GM19025 (cell line): ENCODE data around the gene IFT27.

ENCODE experiments used
- ATAC-seq: cut with Tn5 transposase; IDR thresholded peaks from one replicate; pipeline ENCODE4 v1.9.1; 2021; ENCODE audit warnings: mild to moderate bottlenecking, low read depth, moderate library complexity; ENCODE audit not compliant: unreplicated experiment

Gene IFT27

DNA sequence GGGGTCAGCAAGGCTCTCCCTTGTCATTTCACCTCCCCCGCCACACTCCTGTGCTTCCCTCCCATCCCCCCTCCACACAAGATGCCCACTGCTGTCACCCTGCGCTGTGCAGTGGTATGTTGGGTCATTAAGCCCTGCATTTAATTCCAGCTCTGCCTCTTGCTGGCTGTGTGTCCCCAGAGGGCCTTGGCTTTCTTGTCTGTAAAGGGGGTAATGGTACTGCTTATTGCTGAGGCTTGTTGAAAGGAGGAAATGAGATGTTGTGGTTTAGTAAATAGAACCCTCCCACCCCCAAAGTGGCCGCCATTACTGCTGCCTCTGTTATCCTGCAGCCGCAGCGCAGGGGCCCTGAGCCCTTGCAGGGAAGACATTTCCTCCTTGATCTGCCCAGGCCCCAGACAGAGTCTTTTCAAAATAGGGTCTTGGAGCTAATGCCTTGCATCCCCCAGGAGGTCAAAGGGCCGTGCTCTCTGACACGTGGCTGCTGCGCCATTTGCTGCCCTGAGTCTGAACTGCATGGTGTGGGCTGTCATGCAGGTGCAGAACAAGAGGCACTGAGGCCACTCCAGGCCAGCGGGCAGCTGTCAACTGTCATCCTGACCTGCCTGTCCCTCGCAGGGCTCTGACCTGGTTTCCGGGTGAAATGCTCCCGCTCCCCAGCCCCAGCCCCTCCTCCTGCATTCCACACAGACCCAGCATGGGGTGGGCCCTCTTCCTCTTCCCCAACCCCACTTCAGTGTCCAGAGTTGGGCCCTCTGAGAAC, 22.2 kb upstream of the IFT27 start:
- ATAC-seq = no peak

GRCh38 chr22:36797374-36797773, 21.5 kb upstream of the IFT27 start:
- no peak for ATAC-seq

GRCh38 chr22:36796552-36797175, 20.7 kb upstream of the IFT27 start:
- no peak for ATAC-seq

GRCh38 chr22:36795633-36796032, 19.7 kb upstream of the IFT27 start:
- ATAC-seq = no peak

DNA sequence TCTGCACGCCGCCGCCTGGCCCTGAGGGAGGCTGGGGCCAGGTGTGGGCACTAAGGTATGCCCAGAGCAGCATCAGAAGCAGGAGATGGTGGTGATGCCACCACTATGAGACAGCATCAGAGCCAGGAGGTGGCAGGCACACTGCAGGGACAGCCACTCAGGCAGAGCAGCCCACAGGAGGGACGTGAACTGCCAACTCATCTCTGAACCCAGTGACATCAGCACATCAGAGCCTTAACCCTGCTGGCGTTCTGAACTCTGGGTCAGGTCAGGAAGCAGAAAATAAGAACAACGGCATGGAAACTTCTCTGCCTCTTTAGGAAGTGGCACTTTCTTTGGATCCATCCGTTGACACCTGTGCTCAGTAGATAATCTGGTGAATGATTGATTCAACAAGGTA, 14.7 kb upstream of the IFT27 start:
- no peak for ATAC-seq

DNA sequence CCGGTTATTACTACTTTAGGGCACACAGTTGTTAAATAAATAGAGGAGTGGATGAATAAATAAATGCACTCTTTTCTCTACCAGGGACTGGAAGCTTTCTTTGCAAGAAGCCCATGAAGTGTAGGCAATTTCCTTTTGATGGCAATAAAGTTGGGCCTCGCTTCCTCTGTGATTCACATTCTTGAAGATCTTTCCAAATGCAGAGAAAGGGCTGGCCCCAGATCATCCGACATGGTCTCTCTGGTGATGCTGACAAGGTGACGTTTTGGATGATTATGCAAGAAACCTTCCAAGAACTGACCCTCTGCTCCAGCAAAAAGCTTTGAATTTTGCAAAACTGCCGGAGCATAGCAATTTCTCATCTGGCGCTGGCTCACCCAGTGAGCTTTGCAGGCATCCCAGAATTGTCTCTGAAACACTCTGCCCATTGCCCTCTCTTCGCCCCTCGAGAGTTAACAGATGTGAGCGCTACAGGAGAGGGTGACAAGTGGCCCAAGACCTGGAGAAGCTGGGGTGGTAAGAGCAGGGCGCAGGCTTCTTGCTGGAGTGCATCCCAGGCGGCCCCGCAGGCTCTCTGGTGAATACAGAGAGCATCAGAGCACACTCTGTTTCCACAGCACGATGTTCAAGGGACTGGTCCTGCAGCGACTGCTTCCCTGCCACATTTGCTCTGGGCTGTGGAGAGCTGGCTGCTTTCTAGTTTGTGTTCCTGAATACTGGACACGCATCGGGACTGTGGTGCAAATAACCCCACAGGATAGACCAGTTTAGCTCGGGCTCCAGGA, 11.5 kb upstream of the IFT27 start:
- no peak for ATAC-seq

GRCh38 chr22:36783743-36784142, 7.8 kb upstream of the IFT27 start:
- ATAC-seq = no peak

- no peak for ATAC-seq
Observed at GRCh38 chr22:36781656-36782627, 6.0 kb upstream of the IFT27 start.

DNA sequence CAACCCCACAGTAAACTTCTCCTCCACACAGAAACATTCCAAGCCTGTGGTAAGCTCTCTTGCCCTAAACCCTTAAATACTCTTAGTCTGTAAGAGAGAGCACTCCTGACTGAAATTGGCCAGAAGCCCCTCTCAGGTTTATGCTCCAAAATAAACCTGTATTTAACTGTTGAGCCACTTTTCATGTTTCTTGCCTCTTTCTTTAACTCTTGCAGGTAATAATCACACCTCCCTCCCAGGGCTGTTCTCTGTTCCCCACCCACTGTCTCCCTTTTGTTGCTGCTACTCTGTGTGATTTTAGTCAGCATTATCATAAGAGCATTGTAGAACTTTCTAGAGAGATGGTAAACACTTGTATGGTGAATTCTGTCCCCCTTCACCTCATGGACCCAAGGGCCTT, 2.1 kb upstream of the IFT27 start:
- no peak for ATAC-seq

DNA sequence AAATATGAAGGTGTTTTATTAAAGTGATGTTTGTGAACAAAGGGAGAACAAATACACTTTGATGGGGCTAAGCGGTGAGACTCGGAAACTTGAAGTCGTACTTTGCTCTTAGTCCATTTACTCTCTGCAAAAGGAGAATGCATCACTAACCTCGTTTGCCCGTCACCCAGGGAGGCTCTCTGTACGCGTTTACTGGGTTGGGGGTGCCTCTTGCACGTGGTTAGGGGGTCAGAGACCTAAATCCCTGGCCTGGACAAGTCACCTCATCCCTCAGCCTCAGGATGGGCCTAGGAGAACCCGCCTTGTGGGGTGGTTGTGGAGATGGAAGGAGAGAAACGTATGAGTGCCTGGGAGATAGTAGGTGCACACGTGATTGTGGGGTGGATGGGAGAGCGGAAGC, 803 bp upstream of the IFT27 start:
- no peak for ATAC-seq

DNA sequence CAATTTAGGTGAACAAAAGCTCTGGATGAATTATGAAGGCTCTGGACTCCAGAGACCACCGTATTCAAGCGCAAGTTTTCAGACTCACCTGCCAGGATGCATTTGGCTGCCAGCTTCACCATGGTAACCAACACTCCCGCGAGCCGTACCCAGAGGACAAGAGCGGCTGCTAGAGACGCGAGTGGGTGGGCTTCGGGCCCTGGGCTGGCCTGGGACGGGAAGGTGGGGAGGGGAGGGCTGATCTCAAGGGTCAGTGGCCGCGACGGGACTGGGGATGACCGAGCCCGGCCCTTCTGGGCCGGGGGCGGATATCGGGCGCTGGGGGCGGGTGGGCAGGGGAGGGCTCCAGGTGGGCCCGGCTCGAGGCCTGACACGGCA, 344 bp downstream of the IFT27 start:
- ATAC-seq = no peak

DNA sequence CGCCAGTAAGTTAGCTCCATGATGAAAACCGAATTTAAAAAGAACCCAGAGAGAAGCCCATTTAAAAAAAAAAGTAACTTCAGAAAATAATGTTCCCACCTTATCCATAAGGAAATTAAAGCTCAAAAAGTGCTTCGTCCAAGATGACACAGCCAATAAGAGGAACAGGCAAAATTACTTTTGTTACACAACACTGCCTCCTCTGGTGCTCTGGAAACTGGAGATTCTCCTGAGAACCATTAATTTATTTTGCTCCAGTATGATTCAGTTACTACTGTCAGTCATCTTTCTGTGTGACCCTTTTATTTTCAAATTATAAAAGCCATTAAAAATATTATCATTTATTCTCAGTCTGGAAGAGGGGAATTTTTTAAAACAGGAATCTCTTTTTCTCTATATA, 2.0 kb downstream of the IFT27 start:
- ATAC-seq = no peak

DNA sequence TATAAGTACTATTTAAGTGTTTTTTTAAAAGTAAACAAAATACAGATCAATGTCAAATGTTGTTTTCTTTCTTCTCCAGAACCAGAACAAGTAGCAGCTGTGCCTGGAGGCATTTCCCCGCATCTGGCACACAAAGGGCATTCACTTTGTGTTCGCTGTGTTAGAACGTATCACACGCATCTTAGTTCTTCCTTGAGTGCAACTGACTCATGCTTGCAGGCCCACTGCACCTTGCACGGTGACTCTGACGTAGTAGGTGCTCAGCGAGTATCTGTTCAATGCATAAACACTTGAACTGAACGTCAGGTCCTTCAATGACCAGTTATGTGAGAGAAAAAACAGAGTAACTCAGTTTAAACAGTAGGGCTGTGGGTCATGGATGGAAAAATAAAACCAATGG, 3.5 kb downstream of the IFT27 start:
- no peak for ATAC-seq

- no peak for ATAC-seq
Observed at GRCh38 chr22:36771356-36772063, 4.4 kb downstream of the IFT27 start.

GRCh38 chr22:36770513-36771231, 5.2 kb downstream of the IFT27 start:
- ATAC-seq = no peak

DNA sequence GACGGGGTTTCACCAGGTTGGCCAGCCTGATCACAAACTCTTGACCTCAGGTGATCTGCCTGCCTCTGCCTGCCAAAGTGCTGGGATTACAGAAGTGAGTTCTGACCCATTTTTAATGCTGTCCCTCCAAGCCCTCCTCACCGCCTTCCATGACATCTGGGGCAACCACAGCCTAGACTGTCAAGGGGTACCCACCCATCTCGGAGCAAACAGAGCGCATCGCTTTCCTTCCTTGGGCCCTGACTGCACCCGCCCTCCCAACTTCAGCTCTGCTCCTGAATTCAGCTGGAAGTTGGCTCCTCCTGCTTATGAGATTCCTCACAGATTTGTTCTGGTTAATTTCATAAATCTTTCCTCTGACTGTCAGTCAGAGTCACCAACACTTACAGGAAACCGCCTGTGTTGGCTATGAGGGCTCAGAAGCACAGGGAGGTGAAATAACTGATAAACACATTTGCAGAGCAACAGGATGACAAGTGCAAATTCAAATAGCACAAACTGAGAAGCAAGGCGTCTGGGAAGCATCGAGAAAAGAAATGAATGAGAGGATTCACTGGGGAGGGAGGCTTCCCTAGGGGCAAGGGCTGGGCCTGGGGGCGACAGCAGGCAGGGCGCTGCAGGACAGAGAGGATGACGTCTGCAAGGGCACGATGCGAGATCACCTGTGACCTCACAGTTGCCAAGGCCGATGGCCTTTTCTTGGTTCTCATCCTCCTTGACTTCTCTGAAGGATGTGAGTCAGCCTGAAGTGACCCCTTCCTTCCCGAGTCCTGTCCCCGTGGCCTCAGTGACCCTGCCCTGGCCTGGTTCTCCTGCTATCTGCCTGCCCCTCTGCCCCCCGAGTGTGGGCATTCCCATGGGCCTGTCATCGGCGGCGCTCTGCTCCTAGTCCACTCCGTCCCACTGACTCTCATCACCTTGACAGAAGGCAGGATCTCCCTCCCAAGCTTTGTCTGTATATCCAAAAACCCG, 6.1 kb downstream of the IFT27 start:
- ATAC-seq = no peak

- ATAC-seq = no peak
Observed at GRCh38 chr22:36768616-36769015, 7.3 kb downstream of the IFT27 start.

- no peak for ATAC-seq
Observed at GRCh38 chr22:36768141-36768540, 7.8 kb downstream of the IFT27 start.
